H9 (cell line): Measurements from ENCODE around the gene ANKRD12. TPM values are rescaled to one million over a fixed set of nuclear protein-coding genes. Genes with fewer than 3 reads are reported as not detected.

ENCODE experiments used
- DNase-seq: peaks from one replicate; pipeline ENCODE4 v3.0.0-alpha.2; 2017
- H2AFZ ChIP-seq: one replicate; pipeline ENCODE4 v1.6.1; 2013; ENCODE audit warnings: mild to moderate bottlenecking, low read length, control low read depth, moderate library complexity
- H2AK5ac ChIP-seq: 2 replicates; pipeline ENCODE4 v1.6.1; 2013; ENCODE audit warnings: low read length, control low read depth, mixed read lengths; ENCODE audit not compliant: insufficient read length
- H2BK120ac ChIP-seq: one replicate; pipeline ENCODE4 v1.6.1; 2013; ENCODE audit warnings: low read depth, mild to moderate bottlenecking, low read length, control low read depth, inconsistent platforms; ENCODE audit not compliant: poor library complexity, severe bottlenecking
- H2BK12ac ChIP-seq: 2 replicates; pipeline ENCODE4 v1.6.1; 2013; ENCODE audit warnings: low read length, control low read depth, mixed read lengths, low read depth; ENCODE audit not compliant: insufficient read length
- H2BK15ac ChIP-seq: 2 replicates; pipeline ENCODE4 v1.6.1; 2013; ENCODE audit warnings: low read depth, low read length, control low read depth
- H2BK20ac ChIP-seq: one replicate; pipeline ENCODE4 v1.6.1; 2013; ENCODE audit warnings: low read depth, mild to moderate bottlenecking, low read length, control low read depth, inconsistent platforms; ENCODE audit not compliant: poor library complexity, severe bottlenecking
- H2BK5ac ChIP-seq: 2 replicates; pipeline ENCODE4 v1.6.1; 2013; ENCODE audit warnings: low read length, control low read depth, mixed read lengths; ENCODE audit not compliant: insufficient read length
- H3K14ac ChIP-seq: 2 replicates; pipeline ENCODE4 v1.6.1; 2013; ENCODE audit warnings: low read length, control low read depth; ENCODE audit not compliant: insufficient read depth
- H3K18ac ChIP-seq: 2 replicates; pipeline ENCODE4 v1.6.1; 2013; ENCODE audit warnings: low read depth, mild to moderate bottlenecking, mixed read lengths, low read length, control low read depth; ENCODE audit not compliant: insufficient read length
- H3K23ac ChIP-seq: 2 replicates; pipeline ENCODE4 v1.6.1; 2013; ENCODE audit warnings: low read length, control low read depth, mixed read lengths, low read depth; ENCODE audit not compliant: insufficient read length
- H3K23me2 ChIP-seq: 2 replicates; pipeline ENCODE4 v1.6.1; 2013; ENCODE audit warnings: low read depth, mild to moderate bottlenecking, mixed read lengths, low read length, control low read depth; ENCODE audit not compliant: insufficient read length, poor library complexity, severe bottlenecking
- H3K27ac ChIP-seq: 2 replicates; pipeline ENCODE4 v1.5.1; 2013; ENCODE audit warnings: low read length, control low read depth, mixed read lengths, low read depth; ENCODE audit not compliant: insufficient read length
- H3K27me3 ChIP-seq: 2 replicates; pipeline ENCODE4 v1.6.1; 2013; ENCODE audit warnings: low read length, control low read depth, inconsistent platforms; ENCODE audit not compliant: insufficient read depth
- H3K4ac ChIP-seq: 2 replicates; pipeline ENCODE4 v1.6.1; 2013; ENCODE audit warnings: low read depth, mild to moderate bottlenecking, control low read depth, inconsistent platforms, low read length, moderate library complexity
- H3K4me1 ChIP-seq: 2 replicates; pipeline ENCODE4 v1.6.1; 2013; ENCODE audit warnings: low read length, control low read depth, inconsistent platforms; ENCODE audit not compliant: insufficient read depth
- H3K4me2 ChIP-seq: 2 replicates; pipeline ENCODE4 v1.6.1; 2013; ENCODE audit warnings: low read length, control low read depth, mixed read lengths; ENCODE audit not compliant: insufficient read length, insufficient read depth
- H3K56ac ChIP-seq: 2 replicates; pipeline ENCODE4 v1.6.1; 2013; ENCODE audit warnings: low read depth, mild to moderate bottlenecking, mixed read lengths, low read length, control low read depth; ENCODE audit not compliant: insufficient read length
- H3K79me1 ChIP-seq: 2 replicates; pipeline ENCODE4 v1.6.1; 2013; ENCODE audit warnings: low read depth, mild to moderate bottlenecking, moderate library complexity, low read length, control low read depth, inconsistent platforms; ENCODE audit not compliant: insufficient read depth, poor library complexity, severe bottlenecking
- H3K79me2 ChIP-seq: 2 replicates; pipeline ENCODE4 v1.6.1; 2013; ENCODE audit warnings: low read length, control low read depth, inconsistent platforms; ENCODE audit not compliant: insufficient read depth
- H3K9ac ChIP-seq: 2 replicates; pipeline ENCODE4 v1.6.1; 2013; ENCODE audit warnings: low read length, control low read depth, mixed read lengths; ENCODE audit not compliant: insufficient read length; ENCODE audit errors: extremely low read depth
- H3K9me3 ChIP-seq: one replicate; pipeline ENCODE4 v1.6.1; 2013; ENCODE audit warnings: low read depth, low read length, inconsistent platforms; ENCODE audit not compliant: control insufficient read depth
- H3T11ph ChIP-seq: one replicate; pipeline ENCODE4 v1.6.1; 2013; ENCODE audit warnings: mild to moderate bottlenecking, low read length, control low read depth, inconsistent platforms
- H4K20me1 ChIP-seq: one replicate; pipeline ENCODE4 v1.6.1; 2013; ENCODE audit not compliant: control insufficient read depth, insufficient read length, insufficient read depth
- H4K5ac ChIP-seq: 2 replicates; pipeline ENCODE4 v1.6.1; 2013; ENCODE audit warnings: low read depth, mild to moderate bottlenecking, mixed read lengths, low read length, control low read depth; ENCODE audit not compliant: insufficient read length
- H4K8ac ChIP-seq: replicated peaks from 2 replicates; pipeline ENCODE4 v1.6.1; 2013; ENCODE audit warnings: low read length, control low read depth, mixed read lengths, low read depth; ENCODE audit not compliant: insufficient read length
- H4K91ac ChIP-seq: 2 replicates; pipeline ENCODE4 v1.6.1; 2013; ENCODE audit warnings: low read depth, mild to moderate bottlenecking, moderate library complexity, mixed read lengths, low read length, control low read depth; ENCODE audit not compliant: insufficient read length
- H3K27ac Mint-ChIP-seq, 3 experiments: 2 replicates in 2 of 3; 3 replicates in 1 of 3; pipeline ENCODE4 v1.8.0; 2020 to 2021; ENCODE audit warnings: mixed read lengths in 3 of 3, mild to moderate bottlenecking in 1 of 3, moderate library complexity in 1 of 3
- H3K27me3 Mint-ChIP-seq: 2 replicates; pipeline ENCODE4 v1.8.0; 2021; ENCODE audit warnings: low read depth, mild to moderate bottlenecking, moderate library complexity, mixed read lengths
- H3K36me3 Mint-ChIP-seq, 3 experiments: 2 replicates in 2 of 3; 3 replicates in 1 of 3; pipeline ENCODE4 v1.8.0; 2020 to 2021; ENCODE audit warnings: low read depth in 3 of 3, mixed read lengths in 3 of 3; ENCODE audit not compliant: insufficient read depth in 1 of 3
- H3K4me1 Mint-ChIP-seq, 2 experiments: 2 replicates each; pipeline ENCODE4 v1.8.0; 2020; ENCODE audit warnings: mixed read lengths in 2 of 2
- H3K4me3 Mint-ChIP-seq, 2 experiments: 2 replicates in 1 of 2; 3 replicates in 1 of 2; pipeline ENCODE4 v1.8.0; 2020 to 2021; ENCODE audit warnings: mild to moderate bottlenecking in 2 of 2, mixed read lengths in 2 of 2, moderate library complexity in 1 of 2
- H3K9me3 Mint-ChIP-seq, 2 experiments: 2 replicates in 1 of 2; 3 replicates in 1 of 2; pipeline ENCODE4 v1.8.0; 2020; ENCODE audit warnings: mild to moderate bottlenecking in 2 of 2, mixed read lengths in 2 of 2, moderate library complexity in 1 of 2
- total RNA-seq: library from RNA; stranded (reverse); gene quantifications from 2 replicates; pipeline ENCODE4 v1.2.1, GENCODE V29; 2021
- TF ChIP-seq, protein P1 (sequence below): fragments of 200-600 bp; sonication (generic); conservative IDR thresholded peaks from 3 replicates; pipeline ENCODE4 v1.8.0; 2021; ENCODE audit warnings: antibody characterized with exemption, mild to moderate bottlenecking

ANKRD12 gene
- total RNA-seq, 1 experiment from 2014 or later = 38.9 TPM

- Histone ChIP-seq H3K4me1 (peaks cover 6% of the 10 kb centered on the region; the same call in 1 of the 2 replicates), H2BK120ac (no peak overlapping the region), H3K14ac (no peak overlapping the region), H4K91ac (no peak overlapping the region), H3K4ac (no peak overlapping the region), H3K79me2 (no peaks in the 10 kb centered on the region), H3K27me3 (no peaks in the 10 kb centered on the region), H2BK15ac (no peak overlapping the region), H3K56ac (no peak overlapping the region), H2BK20ac (no peak overlapping the region), H4K8ac (no peak overlapping the region), H2AFZ (no peak overlapping the region), H2BK12ac (no peak overlapping the region), H2AK5ac (no peak overlapping the region), H3T11ph (no peak overlapping the region), H3K27ac (no peak overlapping the region), H2BK5ac (no peak overlapping the region), H4K20me1 (no peaks in the 10 kb centered on the region), H3K9me3 (no peaks in the 10 kb centered on the region), H3K23ac (no peak overlapping the region), H3K23me2 (no peaks in the 10 kb centered on the region), H4K5ac (no peak overlapping the region), H3K79me1 (no peaks in the 10 kb centered on the region), H3K18ac (no peak overlapping the region), H3K4me2 (no peak overlapping the region), H3K9ac (no peak overlapping the region)
- H3K27me3 Mint-ChIP-seq = no peaks in the 10 kb centered on the region
- peak overlapping the region in 1 of 2 experiments; percentile 33; a peak in 2 of 5 replicates for H3K4me3 Mint-ChIP-seq
- TF ChIP-seq, protein P1, sequence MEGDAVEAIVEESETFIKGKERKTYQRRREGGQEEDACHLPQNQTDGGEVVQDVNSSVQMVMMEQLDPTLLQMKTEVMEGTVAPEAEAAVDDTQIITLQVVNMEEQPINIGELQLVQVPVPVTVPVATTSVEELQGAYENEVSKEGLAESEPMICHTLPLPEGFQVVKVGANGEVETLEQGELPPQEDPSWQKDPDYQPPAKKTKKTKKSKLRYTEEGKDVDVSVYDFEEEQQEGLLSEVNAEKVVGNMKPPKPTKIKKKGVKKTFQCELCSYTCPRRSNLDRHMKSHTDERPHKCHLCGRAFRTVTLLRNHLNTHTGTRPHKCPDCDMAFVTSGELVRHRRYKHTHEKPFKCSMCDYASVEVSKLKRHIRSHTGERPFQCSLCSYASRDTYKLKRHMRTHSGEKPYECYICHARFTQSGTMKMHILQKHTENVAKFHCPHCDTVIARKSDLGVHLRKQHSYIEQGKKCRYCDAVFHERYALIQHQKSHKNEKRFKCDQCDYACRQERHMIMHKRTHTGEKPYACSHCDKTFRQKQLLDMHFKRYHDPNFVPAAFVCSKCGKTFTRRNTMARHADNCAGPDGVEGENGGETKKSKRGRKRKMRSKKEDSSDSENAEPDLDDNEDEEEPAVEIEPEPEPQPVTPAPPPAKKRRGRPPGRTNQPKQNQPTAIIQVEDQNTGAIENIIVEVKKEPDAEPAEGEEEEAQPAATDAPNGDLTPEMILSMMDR = no peak
- H3K4me1 Mint-ChIP-seq = peaks cover 22 to 24% of the 10 kb centered on the region in 2 experiments
- peaks cover 3 to 12% (median 8%) of the 10 kb centered on the region in 3 experiments; a peak in 4 of 7 replicates for H3K36me3 Mint-ChIP-seq
- H3K9me3 Mint-ChIP-seq = no peaks in the 10 kb centered on the region
- no peak for DNase-seq
- peak overlapping the region; percentile 13 to 97 (median 91) for H3K27ac Mint-ChIP-seq
Observed at GRCh38 chr18:9243029-9243428, 106.4 kb downstream of the ANKRD12 start.
